Measurements from ENCODE around the gene ALG2. TPM values are rescaled to one million over a fixed set of nuclear protein-coding genes. Genes with fewer than 3 reads are reported as not detected.

Gene ALG2
- total RNA-seq, 4 donors from 2014 or later: 7.9 to 38.4 (median 22.3) TPM

DNA sequence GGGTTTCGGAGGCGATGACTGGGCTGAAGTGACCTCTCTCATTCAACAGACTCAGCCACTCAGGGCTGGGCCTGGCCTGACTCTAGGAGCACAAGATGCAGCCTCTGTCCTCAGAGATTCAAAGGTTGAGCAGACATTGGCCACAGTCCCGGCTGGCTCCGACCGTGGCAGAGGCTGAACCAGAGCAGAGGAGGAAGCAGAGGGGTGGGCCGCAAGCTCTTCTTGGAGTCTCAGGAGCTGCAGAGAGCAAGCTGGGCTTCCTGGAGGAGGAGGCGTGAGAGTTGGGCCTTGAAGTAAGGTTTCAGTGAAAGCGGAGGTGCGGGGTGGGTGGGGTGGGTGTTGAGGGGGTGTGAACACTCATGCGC is 37.6 kb downstream of the ALG2 start:
- DNase-seq: no peak
- Histone ChIP-seq H3K9me3 (no peaks in the 10 kb centered on the region), H3K27me3 (no peaks in the 10 kb centered on the region), H3K27ac (no peak overlapping the region), H3K4me3 (no peak overlapping the region), H3K36me3 (no peaks in the 10 kb centered on the region), H3K4me1 (peaks cover 4 to 10% (median 5%) of the 10 kb centered on the region in 4 donors)
- intact Hi-C loops (cut with DNase I; ENCODE audit: low total_unique reads) (no loop called here), in situ Hi-C loops (cut with MboI; ENCODE audit: low pct_ligation_motif_present in 1 of 4, low pct_unique_long_range_greater_than_20kb in 1 of 4, low sequenced_read_pairs in 3 of 4) (loop anchor here in 1 of 4 donors (25.0 kb wide), 1 partner anchor 828 kb away; no protein-coding TSS in a partner anchor)
- WGBS, 2 donors (ENCODE audit: low coverage in 1 of 2): 59 to 71% methylated on average over 3 to 10 of the region's 10 CpGs
- TF ChIP-seq, protein P1, sequence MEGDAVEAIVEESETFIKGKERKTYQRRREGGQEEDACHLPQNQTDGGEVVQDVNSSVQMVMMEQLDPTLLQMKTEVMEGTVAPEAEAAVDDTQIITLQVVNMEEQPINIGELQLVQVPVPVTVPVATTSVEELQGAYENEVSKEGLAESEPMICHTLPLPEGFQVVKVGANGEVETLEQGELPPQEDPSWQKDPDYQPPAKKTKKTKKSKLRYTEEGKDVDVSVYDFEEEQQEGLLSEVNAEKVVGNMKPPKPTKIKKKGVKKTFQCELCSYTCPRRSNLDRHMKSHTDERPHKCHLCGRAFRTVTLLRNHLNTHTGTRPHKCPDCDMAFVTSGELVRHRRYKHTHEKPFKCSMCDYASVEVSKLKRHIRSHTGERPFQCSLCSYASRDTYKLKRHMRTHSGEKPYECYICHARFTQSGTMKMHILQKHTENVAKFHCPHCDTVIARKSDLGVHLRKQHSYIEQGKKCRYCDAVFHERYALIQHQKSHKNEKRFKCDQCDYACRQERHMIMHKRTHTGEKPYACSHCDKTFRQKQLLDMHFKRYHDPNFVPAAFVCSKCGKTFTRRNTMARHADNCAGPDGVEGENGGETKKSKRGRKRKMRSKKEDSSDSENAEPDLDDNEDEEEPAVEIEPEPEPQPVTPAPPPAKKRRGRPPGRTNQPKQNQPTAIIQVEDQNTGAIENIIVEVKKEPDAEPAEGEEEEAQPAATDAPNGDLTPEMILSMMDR (IDR thresholded peaks at IDR 0.05): no peak
- TF ChIP-seq POLR2AphosphoS5 (IDR thresholded peaks at IDR 0.05): no peak
- TF ChIP-seq EP300 (IDR thresholded peaks at IDR 0.05; ENCODE audit: low read depth): no peak
- no peak for TF ChIP-seq POLR2A (IDR thresholded peaks at IDR 0.05)

DNA sequence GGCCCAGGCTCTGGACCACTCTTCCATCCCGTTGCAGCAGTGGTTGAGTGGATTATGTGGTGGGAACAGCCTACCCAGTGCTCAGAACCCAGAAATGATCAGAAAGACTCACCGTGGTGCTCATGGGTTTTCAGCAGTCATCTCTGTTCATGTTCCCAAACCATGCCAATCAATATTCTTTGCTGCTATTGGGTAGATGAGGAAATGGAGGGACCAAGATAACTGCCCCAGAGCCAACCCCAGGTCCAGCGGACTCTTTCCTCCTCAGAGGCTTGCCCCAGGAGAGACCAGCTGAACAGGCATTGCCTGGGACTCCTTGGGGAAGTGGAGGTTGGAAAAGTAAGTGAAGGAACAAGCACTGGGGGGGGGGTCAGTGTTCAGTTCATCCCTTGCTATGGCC is 38.1 kb downstream of the ALG2 start:
- in situ Hi-C loops (cut with MboI; ENCODE audit: low pct_ligation_motif_present in 1 of 4, low pct_unique_long_range_greater_than_20kb in 1 of 4, low sequenced_read_pairs in 3 of 4): loop anchor here in 1 of 4 donors (25.0 kb wide), 1 partner anchor 829 kb away; no protein-coding TSS in a partner anchor
- no peak for DNase-seq
- H3K4me3 ChIP-seq: no peak overlapping the region
- 92 to 100% methylated on average over 1 to 3 of the region's 3 CpGs for WGBS, 2 donors (ENCODE audit: low coverage in 1 of 2)
- no peaks in the 10 kb centered on the region for H3K9me3 ChIP-seq
- TF ChIP-seq POLR2A (IDR thresholded peaks at IDR 0.05) (no peak), POLR2AphosphoS5 (IDR thresholded peaks at IDR 0.05) (no peak)
- H3K4me1 ChIP-seq: peaks cover 4 to 10% (median 5%) of the 10 kb centered on the region in 4 donors
- H3K36me3 ChIP-seq: no peaks in the 10 kb centered on the region
- no peaks in the 10 kb centered on the region for H3K27me3 ChIP-seq
- H3K27ac ChIP-seq: no peak overlapping the region
- intact Hi-C loops (cut with DNase I; ENCODE audit: low total_unique reads): no loop called here

DNA sequence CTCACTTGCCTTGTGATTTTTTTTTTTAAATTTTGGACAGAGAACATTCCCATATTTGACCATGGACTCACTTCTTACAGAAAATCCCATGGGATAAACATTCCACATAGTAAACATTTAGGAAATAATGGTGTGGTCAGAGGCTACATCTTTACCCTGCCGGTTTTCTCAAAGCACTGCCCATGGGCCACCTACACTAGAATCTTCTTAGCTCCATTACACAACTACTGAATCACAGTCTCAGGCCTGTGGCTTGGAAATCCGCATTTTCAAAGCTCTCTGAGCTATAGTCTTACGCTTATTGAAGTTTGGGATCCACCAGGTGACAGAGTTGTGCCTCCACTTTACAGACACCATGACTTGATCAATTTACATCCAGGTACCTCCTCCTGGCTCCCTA is 39.4 kb downstream of the ALG2 start:
- DNase-seq: no peak
- WGBS, 2 donors (ENCODE audit: low coverage in 1 of 2): 83 to 94% methylated on average over 3 of the region's 3 CpGs
- intact Hi-C loops (cut with DNase I; ENCODE audit: low total_unique reads): no loop called here
- Histone ChIP-seq H3K27me3 (no peaks in the 10 kb centered on the region), H3K4me3 (no peak overlapping the region), H3K36me3 (no peaks in the 10 kb centered on the region), H3K4me1 (peaks cover 4 to 10% (median 5%) of the 10 kb centered on the region in 4 donors), H3K27ac (no peak overlapping the region), H3K9me3 (no peaks in the 10 kb centered on the region)
- in situ Hi-C loops (cut with MboI; ENCODE audit: low pct_ligation_motif_present in 1 of 4, low pct_unique_long_range_greater_than_20kb in 1 of 4, low sequenced_read_pairs in 3 of 4): loop anchor here in 1 of 4 donors (25.0 kb wide), 1 partner anchor 830 kb away; no protein-coding TSS in a partner anchor
- TF ChIP-seq EP300 (IDR thresholded peaks at IDR 0.05; ENCODE audit: low read depth) (no peak), POLR2A (IDR thresholded peaks at IDR 0.05) (no peak), POLR2AphosphoS5 (IDR thresholded peaks at IDR 0.05) (no peak)
- TF ChIP-seq, protein P1 (IDR thresholded peaks at IDR 0.05): no peak

DNA sequence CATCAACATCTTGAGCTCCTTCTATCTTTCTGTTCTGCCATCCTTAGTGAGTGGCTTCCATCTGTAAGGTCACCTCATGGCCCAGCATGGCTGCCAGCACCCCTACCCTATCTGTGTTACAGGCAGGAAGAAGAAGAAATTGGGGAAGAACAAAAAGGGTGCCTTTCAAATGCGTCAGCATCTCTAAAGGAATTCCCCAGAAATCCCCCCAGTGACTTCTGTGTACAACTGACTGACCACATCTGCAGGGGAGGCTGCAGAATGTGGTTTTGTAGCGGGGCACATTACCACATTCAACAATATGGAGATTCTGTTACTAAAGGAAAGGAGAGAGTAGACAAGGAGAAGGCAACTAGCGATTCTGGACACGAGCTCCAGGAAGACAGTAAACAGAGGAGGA is 40.1 kb downstream of the ALG2 start:
- in situ Hi-C loops (cut with MboI; ENCODE audit: low pct_ligation_motif_present in 1 of 4, low pct_unique_long_range_greater_than_20kb in 1 of 4, low sequenced_read_pairs in 3 of 4): loop anchor here in 1 of 4 donors (25.0 kb wide), 1 partner anchor 831 kb away; no protein-coding TSS in a partner anchor
- no peak for DNase-seq
- TF ChIP-seq POLR2A (IDR thresholded peaks at IDR 0.05) (no peak), EP300 (IDR thresholded peaks at IDR 0.05; ENCODE audit: low read depth) (no peak), POLR2AphosphoS5 (IDR thresholded peaks at IDR 0.05) (no peak)
- TF ChIP-seq, protein P1 (IDR thresholded peaks at IDR 0.05): no peak
- Histone ChIP-seq H3K4me1 (peaks cover 4 to 10% (median 5%) of the 10 kb centered on the region in 4 donors), H3K4me3 (no peak overlapping the region), H3K27ac (no peak overlapping the region), H3K36me3 (no peaks in the 10 kb centered on the region), H3K9me3 (no peaks in the 10 kb centered on the region), H3K27me3 (no peaks in the 10 kb centered on the region)
- intact Hi-C loops (cut with DNase I; ENCODE audit: low total_unique reads): no loop called here
- WGBS, 2 donors (ENCODE audit: low coverage in 1 of 2): 58 to 78% methylated on average over 3 to 4 of the region's 4 CpGs

DNA sequence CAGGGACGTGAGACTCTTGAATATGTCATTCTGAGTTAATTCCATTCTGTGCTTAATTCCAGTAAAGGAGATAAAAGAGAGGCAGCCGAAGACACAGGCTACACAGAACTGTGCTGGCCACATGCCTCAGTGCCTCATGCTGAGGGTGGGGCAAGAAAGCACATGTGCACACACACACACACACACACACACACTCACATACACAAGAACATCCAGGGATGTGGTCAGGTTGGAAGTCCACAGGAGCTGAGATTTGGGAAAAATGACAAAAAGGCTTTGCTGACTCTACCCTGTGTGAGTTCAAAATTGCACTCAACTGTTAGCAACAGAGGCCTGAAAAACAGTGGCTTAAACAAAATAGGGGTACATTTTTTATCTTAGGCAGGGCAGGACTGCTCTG is 40.5 kb downstream of the ALG2 start:
- DNase-seq: no peak
- peaks cover 4 to 10% (median 5%) of the 10 kb centered on the region in 4 donors for H3K4me1 ChIP-seq
- 78 to 100% methylated on average over 1 to 2 of the region's 2 CpGs for WGBS, 2 donors (ENCODE audit: low coverage in 1 of 2)
- H3K27ac ChIP-seq: no peak overlapping the region
- no peaks in the 10 kb centered on the region for H3K9me3 ChIP-seq
- no peak overlapping the region for H3K4me3 ChIP-seq
- H3K27me3 ChIP-seq: no peaks in the 10 kb centered on the region
- in situ Hi-C loops (cut with MboI; ENCODE audit: low pct_ligation_motif_present in 1 of 4, low pct_unique_long_range_greater_than_20kb in 1 of 4, low sequenced_read_pairs in 3 of 4) (loop anchor here in 1 of 4 donors (25.0 kb wide), 1 partner anchor 831 kb away; no protein-coding TSS in a partner anchor), intact Hi-C loops (cut with DNase I; ENCODE audit: low total_unique reads) (no loop called here)
- no peaks in the 10 kb centered on the region for H3K36me3 ChIP-seq
- TF ChIP-seq POLR2A (IDR thresholded peaks at IDR 0.05) (no peak), POLR2AphosphoS5 (IDR thresholded peaks at IDR 0.05) (no peak), EP300 (IDR thresholded peaks at IDR 0.05; ENCODE audit: low read depth) (no peak)
- TF ChIP-seq, protein P1 (IDR thresholded peaks at IDR 0.05): no peak
